ENCODE measurements around the gene DOCK6. TPM values are rescaled to one million over a fixed set of nuclear protein-coding genes. Genes with fewer than 3 reads are reported as not detected.

Gene DOCK6
- total RNA-seq, 4 donors from 2014 or later = 63.4 to 102 (median 65.6) TPM

- WGBS, 2 donors = 43 to 45% methylated on average over 11 of the region's 11 CpGs
- no peak for DNase-seq (ENCODE audit: low spot score in 2 of 2)
- no peak overlapping the region for H3K4me3 ChIP-seq (ENCODE audit: low read depth, poor library complexity, severe bottlenecking)
- intact Hi-C loops (cut with DNase I; ENCODE audit: low total_unique reads) = loop anchor here (10.0 kb wide), 1 partner anchor 203 kb away; the partner anchor contains the start of gene ELAVL3
- no peak for TF ChIP-seq POLR2A (IDR thresholded peaks at IDR 0.05)
- TF ChIP-seq, protein P1, sequence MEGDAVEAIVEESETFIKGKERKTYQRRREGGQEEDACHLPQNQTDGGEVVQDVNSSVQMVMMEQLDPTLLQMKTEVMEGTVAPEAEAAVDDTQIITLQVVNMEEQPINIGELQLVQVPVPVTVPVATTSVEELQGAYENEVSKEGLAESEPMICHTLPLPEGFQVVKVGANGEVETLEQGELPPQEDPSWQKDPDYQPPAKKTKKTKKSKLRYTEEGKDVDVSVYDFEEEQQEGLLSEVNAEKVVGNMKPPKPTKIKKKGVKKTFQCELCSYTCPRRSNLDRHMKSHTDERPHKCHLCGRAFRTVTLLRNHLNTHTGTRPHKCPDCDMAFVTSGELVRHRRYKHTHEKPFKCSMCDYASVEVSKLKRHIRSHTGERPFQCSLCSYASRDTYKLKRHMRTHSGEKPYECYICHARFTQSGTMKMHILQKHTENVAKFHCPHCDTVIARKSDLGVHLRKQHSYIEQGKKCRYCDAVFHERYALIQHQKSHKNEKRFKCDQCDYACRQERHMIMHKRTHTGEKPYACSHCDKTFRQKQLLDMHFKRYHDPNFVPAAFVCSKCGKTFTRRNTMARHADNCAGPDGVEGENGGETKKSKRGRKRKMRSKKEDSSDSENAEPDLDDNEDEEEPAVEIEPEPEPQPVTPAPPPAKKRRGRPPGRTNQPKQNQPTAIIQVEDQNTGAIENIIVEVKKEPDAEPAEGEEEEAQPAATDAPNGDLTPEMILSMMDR (IDR thresholded peaks at IDR 0.05) = no peak
These were observed 19.2 kb upstream of the DOCK6 start for GRCh38 chr19:11281356-11282049.

DNA sequence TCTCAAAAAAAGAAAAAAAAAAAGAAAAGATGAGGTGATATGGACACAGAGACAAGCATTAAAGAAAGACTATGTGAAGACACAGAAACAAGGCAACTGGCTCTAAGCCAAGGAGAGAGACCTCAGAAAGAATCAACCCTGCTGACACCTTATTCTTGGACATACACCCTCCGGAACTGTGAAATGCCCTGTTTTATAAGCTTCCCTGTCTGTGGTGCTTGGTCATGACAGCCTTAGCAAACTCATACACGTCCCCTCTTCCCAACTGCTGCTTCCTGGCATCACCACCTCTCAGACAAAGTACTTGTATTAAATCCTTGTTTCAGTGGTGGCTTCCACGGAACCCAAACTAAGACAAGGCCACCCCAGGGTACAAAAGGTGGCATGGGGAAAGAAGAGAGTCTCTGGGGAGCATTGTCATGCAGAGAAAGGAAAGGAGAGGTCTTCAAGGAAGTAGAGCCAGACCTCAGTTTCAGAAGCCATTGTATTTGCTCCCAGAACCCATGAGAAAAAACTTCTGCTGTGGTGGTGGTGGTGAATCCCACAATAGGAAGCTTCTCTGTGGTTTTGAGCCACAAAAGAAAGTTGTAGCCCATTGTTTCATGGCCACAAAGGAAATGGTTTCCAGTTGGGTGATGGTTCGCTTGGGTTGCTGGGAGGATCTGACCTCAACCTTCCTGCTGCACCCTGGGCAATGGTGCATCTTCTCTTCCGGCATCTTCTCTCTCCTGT, 17.3 kb upstream of the DOCK6 start:
- no peak for DNase-seq (ENCODE audit: low spot score in 2 of 2)
- intact Hi-C loops (cut with DNase I; ENCODE audit: low total_unique reads) = loop anchor here (10.0 kb wide), 1 partner anchor 205 kb away; the partner anchor contains the start of gene ELAVL3
- no peak overlapping the region for H3K4me3 ChIP-seq (ENCODE audit: low read depth, poor library complexity, severe bottlenecking)
- 56 to 77% methylated on average over 5 of the region's 5 CpGs for WGBS, 2 donors
- TF ChIP-seq, protein P1 (IDR thresholded peaks at IDR 0.05) = no peak
- TF ChIP-seq POLR2A (IDR thresholded peaks at IDR 0.05) = no peak

- intact Hi-C loops (cut with DNase I; ENCODE audit: low total_unique reads) = no loop called here
- TF ChIP-seq, protein P1 (IDR thresholded peaks at IDR 0.05) = no peak
- no peak for TF ChIP-seq POLR2A (IDR thresholded peaks at IDR 0.05)
- 55 to 67% methylated on average over 6 of the region's 6 CpGs for WGBS, 2 donors
- no peak for DNase-seq (ENCODE audit: low spot score in 2 of 2)
- H3K4me3 ChIP-seq (ENCODE audit: low read depth, poor library complexity, severe bottlenecking) = no peak overlapping the region
These were observed 16.3 kb upstream of the DOCK6 start for GRCh38 chr19:11278670-11279069.

- TF ChIP-seq, protein P1 (IDR thresholded peaks at IDR 0.05) = no peak
- no peak for TF ChIP-seq POLR2A (IDR thresholded peaks at IDR 0.05)
- H3K4me3 ChIP-seq (ENCODE audit: low read depth, poor library complexity, severe bottlenecking) = no peak overlapping the region
- intact Hi-C loops (cut with DNase I; ENCODE audit: low total_unique reads) = no loop called here
- 68 to 70% methylated on average over 4 of the region's 4 CpGs for whole genome bisulfite sequencing, 2 donors
- DNase-seq (ENCODE audit: low spot score in 2 of 2) = no peak
These were observed 12.3 kb upstream of the DOCK6 start for GRCh38 chr19:11274533-11275086.

- intact Hi-C loops (cut with DNase I; ENCODE audit: low total_unique reads) = no loop called here
- no peak overlapping the region for H3K4me3 ChIP-seq (ENCODE audit: low read depth, poor library complexity, severe bottlenecking)
- WGBS, 2 donors = 79 to 80% methylated on average over 5 of the region's 5 CpGs
- DNase-seq (ENCODE audit: low spot score in 2 of 2) = no peak
- TF ChIP-seq, protein P1 (IDR thresholded peaks at IDR 0.05) = no peak
- TF ChIP-seq POLR2A (IDR thresholded peaks at IDR 0.05) = no peak
These were observed 11.7 kb upstream of the DOCK6 start for GRCh38 chr19:11273989-11274388.
